HG02981 (cell line): ENCODE data around the gene MAS1L.

Experiments
- ATAC-seq: cut with Tn5 transposase; IDR thresholded peaks from one replicate; pipeline ENCODE4 v1.9.1; 2021; ENCODE audit warnings: mild to moderate bottlenecking, moderate library complexity; ENCODE audit not compliant: unreplicated experiment

Gene MAS1L

GRCh38 chr6:29510746-29511300 lies 23.1 kb upstream of the MAS1L start:
- ATAC-seq = no peak

DNA sequence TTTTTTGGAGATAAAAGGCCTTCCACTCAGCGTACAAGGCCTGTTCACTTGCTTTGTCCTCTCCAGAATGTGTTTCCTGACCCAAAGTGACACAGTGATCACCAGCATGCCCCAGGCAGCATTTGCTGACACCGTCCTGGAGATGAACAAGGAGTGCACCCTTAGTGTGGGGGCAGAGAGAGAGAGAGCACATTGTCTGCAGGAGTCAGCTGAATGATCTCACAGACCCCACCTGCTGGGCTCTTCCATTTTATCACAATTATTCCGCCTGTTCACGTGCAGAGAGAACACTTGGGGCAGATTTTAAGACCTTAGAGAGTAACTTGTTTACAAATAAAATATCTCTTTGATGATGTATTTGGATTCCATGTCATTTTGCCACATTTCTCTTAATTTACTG lies 22.4 kb upstream of the MAS1L start:
- ATAC-seq = no peak

GRCh38 chr6:29509711-29510110 lies 22.0 kb upstream of the MAS1L start:
- ATAC-seq = no peak

DNA sequence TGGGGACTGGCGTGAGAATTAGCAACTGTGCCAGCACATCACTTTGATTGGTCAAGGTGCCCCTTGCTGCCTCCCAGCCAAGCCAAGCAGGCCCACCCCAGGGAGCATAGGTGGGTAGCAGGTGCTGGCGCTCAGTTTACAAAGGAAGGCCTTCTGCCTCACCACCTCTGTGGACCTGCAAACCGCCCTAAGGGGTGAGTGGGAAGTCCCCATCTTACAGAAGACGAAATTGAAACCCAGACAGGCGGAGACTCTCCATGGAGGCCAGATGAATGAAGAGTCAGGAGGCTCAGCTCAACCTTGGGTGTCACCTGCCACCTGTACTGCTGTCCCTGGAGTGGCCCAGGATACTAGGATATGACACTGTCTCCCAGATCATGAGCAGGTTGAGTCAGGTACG lies 21.5 kb upstream of the MAS1L start:
- peak; percentile 60 for ATAC-seq

DNA sequence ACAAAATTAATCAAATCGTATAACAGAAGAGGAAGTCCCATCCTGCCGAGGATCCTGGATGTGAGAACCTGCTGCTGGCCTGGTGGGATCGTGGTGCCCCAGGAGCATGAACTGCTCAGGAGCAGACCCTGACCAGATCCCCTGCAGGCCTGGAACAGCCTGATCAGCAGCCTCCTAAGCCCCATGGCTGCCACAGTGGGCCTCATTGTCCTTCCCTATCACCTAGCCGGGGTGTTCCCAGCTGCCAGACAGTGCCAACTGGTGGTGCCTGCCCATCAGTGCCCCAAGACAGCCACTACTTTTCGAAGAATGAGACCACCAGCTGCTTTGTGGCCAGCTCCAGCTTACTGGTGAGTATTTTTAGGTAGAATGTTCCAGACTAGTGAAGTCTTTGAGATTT lies 19.6 kb upstream of the MAS1L start:
- ATAC-seq = no peak

- ATAC-seq = no peak
These were observed 18.8 kb upstream of the MAS1L start for GRCh38 chr6:29506446-29507067.

DNA sequence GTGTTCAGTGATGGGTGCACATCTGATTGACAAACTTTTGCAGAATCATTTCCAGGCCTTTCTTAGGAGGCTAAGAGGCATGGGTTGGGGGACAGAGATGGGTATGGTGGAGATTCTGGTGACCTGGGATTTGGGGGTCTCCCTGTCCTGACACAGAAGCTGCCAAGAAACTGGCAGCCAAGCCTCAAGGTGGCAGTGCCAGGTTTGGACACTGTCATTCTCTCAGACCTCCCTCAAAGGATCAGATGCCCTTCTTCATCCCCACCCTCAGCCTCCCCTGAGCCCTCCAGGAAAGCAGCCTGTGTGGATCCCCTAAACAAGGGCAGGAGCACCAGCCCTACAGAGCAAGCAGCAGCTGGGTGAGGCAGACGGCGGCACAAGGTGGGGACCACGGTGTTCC lies 18.1 kb upstream of the MAS1L start:
- no peak for ATAC-seq

- ATAC-seq = no peak
These were observed 17.2 kb upstream of the MAS1L start for GRCh38 chr6:29504961-29505360.

DNA sequence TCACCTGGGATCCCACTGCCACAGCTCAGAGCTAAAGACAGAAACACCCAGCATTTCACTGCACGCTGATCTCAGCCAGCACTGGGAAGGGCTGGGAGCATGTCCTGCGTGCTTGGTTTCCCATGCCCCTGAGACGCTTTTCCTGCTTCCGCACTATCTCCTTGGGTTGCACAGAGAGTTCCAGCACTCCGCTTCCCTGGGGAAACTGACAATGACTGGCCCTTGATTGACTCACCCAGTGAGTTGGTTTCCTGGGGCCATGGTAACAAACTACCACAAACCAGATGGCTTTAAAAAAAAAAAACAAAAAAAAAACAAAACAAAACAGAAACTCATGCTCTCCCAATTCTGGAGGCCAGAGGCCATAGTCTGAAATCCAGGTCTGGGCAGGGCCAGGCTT lies 14.8 kb upstream of the MAS1L start:
- ATAC-seq = no peak

DNA sequence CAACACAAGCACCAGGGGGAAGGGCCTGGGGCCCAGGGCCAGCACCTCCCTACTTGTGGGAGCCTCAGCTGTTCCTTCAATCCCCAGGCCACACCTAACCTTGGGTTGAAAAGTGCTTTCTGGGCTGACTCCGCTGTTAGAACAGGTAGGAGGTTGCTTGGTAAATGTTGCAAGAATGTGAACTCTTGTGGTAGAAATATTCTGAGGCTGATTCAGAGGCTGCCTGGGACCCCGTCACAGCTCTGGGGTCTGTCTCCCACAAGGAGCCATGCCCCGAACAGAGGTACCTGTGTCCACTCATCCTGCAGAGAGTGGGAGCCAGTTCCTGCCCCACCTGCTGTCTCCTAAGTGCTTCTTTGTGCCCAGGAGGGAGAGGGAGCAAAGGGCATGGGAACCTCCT lies 14.4 kb upstream of the MAS1L start:
- ATAC-seq = no peak

- ATAC-seq = no peak
These were observed 13.3 kb upstream of the MAS1L start for GRCh38 chr6:29501106-29501505.

GRCh38 chr6:29500594-29500993 lies 12.8 kb upstream of the MAS1L start:
- no peak for ATAC-seq

DNA sequence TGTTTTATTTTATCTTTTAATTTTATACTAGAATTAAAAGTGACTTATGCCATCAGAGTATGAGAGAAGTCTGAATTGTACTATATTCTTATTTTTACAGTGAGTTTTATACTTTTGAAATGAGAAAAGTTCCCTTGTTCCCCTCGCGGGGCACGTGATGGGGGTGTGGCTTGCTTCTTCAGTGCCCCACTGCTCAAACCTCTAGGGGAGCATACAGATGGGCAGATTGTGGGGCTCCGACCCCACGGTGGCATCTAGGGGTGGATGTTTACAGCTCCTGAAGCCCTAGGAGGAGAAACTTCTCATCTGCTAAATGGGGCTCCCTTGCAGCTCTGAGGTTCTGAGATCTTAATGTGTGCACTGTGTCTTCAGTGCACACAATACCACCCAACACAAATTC lies 11.9 kb upstream of the MAS1L start:
- ATAC-seq = no peak

- no peak for ATAC-seq
These were observed 9.2 kb upstream of the MAS1L start for GRCh38 chr6:29496961-29497360.

DNA sequence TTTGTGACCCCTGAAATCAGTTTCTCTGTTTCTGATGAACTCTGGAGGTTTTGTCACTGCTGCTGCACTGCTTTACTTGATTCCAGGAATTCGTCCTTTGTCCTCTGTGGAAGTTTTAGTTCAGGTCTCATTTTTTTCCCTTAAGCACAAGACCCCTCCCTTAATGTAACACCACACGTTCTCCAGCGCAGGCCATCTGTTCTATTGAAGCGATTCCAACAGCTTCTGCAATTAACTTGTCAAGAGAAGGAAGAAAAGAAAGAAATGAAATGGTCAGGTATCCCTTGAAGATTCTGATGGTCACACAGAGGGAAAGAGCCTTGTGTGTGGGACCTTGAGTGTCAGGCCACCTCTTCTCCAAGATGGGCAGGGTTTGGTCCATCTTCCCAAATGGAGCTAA lies 7.8 kb upstream of the MAS1L start:
- ATAC-seq = no peak

- ATAC-seq = no peak
These were observed 6.4 kb upstream of the MAS1L start for GRCh38 chr6:29494131-29494530.

DNA sequence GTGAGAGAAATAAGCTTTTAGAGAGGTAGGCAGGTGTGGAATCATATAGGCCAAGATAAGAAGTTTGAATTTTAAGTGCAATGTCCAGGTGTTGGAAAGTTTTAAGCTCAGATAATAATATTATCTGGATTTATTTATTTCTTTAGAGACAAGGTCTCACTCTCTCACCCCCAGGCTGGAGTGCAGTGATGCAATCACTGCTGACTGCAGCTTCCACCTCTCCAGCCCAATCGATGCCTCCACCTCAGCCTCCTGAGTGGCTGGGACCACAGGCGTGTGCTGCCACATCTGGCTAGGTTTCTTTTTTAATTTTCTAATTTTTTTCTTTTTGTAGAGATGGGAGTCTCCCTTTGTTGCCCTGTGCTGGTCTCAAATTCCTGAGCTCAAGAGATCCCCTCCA lies 5.5 kb upstream of the MAS1L start:
- no peak for ATAC-seq

- no peak for ATAC-seq
These were observed 3.8 kb upstream of the MAS1L start for GRCh38 chr6:29491574-29491973.

GRCh38 chr6:29490552-29490951 lies 2.8 kb upstream of the MAS1L start:
- ATAC-seq = no peak

GRCh38 chr6:29490055-29490454 lies 2.3 kb upstream of the MAS1L start:
- ATAC-seq = no peak

- ATAC-seq = no peak
These were observed 1.5 kb upstream of the MAS1L start for GRCh38 chr6:29489286-29489685.

DNA sequence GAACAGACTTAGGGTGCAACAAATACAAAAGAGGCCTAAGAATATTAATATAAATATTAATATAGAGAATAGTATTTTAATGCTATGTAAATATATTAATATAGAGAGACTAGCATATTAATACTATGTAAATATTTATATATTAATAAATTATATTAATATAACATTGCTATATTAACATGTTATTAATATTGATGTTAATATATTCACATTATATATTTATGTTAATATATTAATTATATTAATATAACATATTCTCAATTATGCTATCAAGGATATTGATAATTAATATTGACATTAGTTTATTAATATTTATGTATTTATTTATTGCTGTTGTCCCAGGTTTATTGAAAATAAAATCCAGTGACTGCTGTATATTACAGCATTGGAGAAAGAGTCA lies 1.1 kb upstream of the MAS1L start:
- ATAC-seq = no peak

DNA sequence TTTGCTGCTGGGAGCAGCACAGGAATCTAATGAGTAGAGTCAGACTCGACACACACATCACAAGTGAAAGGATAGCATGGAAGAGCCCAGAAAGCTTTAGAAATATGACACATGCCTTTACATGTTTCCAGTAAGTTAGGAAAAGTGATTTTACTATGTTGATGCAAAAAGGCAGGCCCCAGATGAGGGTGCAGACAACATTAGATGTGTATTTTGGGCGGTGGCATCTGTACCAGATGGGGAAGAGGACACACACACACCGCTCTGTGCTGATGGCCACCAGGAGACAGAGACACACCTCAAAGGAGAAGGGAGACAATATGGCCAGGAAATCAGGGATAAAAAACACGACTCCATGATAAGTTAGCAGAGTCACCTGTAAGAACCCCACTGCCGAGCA lies 625 bp downstream of the MAS1L start:
- no peak for ATAC-seq
